ENCODE results near the gene KCNC1.

DNA sequence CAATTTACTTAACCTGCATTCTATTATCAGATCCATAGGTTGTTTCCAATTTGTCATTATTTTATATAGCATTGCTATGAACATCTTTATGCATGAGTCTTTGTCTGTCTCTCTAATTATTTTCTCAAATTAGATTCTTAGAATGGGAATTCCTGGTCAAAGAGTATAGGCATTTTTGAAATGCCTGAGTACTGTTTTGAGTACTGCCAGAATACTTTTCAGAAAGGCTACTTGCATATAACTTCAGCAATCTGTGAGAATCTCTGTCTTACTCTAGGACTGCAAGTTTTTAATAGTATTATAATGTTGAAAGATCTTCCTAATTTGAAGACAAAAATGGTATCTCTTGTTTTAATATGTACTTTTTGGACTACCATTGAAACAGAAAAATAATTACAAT, 56.6 kb downstream of the KCNC1 start:
- TF ChIP-seq GATA2 (IDR thresholded peaks at IDR 0.05; ENCODE audit: low read depth, low read length) = no peak
- no peak for TF ChIP-seq GATA3 (IDR thresholded peaks at IDR 0.05; ENCODE audit: low read depth, low read length)

Measured in SH-SY5Y (cell line).